B cell (primary cell): ENCODE measurements around the gene LRRC10B. TPM values are rescaled to one million over a fixed set of nuclear protein-coding genes. Genes with fewer than 3 reads are reported as not detected.
A peak's percentile ranks its signal among the peaks of the same experiment; 100 is the strongest.

Experiments used
- ATAC-seq: fragments of 200-7000 bp; cut with Tn5 transposase; one replicate; pipeline ENCODE4 v1.10.0; 2021; ENCODE audit warnings: low read depth, mild to moderate bottlenecking, moderate number of reproducible peaks, moderate library complexity
- CTCF ChIA-PET: fragments of 350-600 bp; sonication (Branson Sonifier 250); formaldehyde crosslinking; loops from one replicate; lab custom pipeline; 2021; ENCODE audit warnings: antibody characterized with exemption, inconsistent platforms; lab: Charles Lee
- POLR2A ChIA-PET: fragments of 350-600 bp; sonication (Branson Sonifier 250); formaldehyde crosslinking; loops from one replicate; lab custom pipeline; 2021; ENCODE audit warnings: antibody characterized with exemption; lab: Charles Lee
- DNase-seq: peaks from one replicate; pipeline ENCODE4 v3.0.0; 2013
- H2AFZ ChIP-seq: 2 replicates; pipeline ENCODE4 v1.6.1; 2012; ENCODE audit warnings: mild to moderate bottlenecking, low read depth, low read length; ENCODE audit not compliant: insufficient read depth, poor library complexity, severe bottlenecking
- H3K27ac ChIP-seq, 2 donors: 1 replicate in 1 of 2; 2 replicates in 1 of 2; pipeline ENCODE4 v1.5.1; 2012 to 2013; ENCODE audit warnings: low read length in 2 of 2, mild to moderate bottlenecking in 2 of 2, moderate library complexity in 1 of 2
- H3K27me3 ChIP-seq, 4 experiments: fragments of 200-600 bp in 1 of 4; sonication (generic) in 1 of 4; replicated peaks in 1 of 4; 1 replicate in 2 of 4; 2 replicates in 2 of 4; pipeline versions ENCODE4 v1.6.1 to v1.7.0; 2013 to 2016; ENCODE audit warnings: low read length in 3 of 4, mild to moderate bottlenecking in 2 of 4, mixed read lengths in 1 of 4, moderate library complexity in 1 of 4; ENCODE audit not compliant: insufficient read depth in 4 of 4, control insufficient read depth in 3 of 4; ENCODE audit errors: control extremely low read depth in 1 of 4
- H3K36me3 ChIP-seq, 2 experiments: replicated peaks in 1 of 2; 1 replicate in 1 of 2; 2 replicates in 1 of 2; pipeline versions ENCODE4 v1.6.1 to v1.7.1; 2013; ENCODE audit warnings: low read length in 1 of 2; ENCODE audit not compliant: insufficient read depth in 2 of 2, control insufficient read depth in 1 of 2; ENCODE audit errors: control extremely low read depth in 1 of 2, extremely low read depth in 1 of 2
- H3K4me1 ChIP-seq, 2 donors: fragments of 200-600 bp in 1 of 2; sonication (generic) in 1 of 2; 1 replicate in 1 of 2; 2 replicates in 1 of 2; pipeline versions ENCODE4 v1.5.1 to v1.6.1; 2013 to 2017; ENCODE audit warnings: low read length in 2 of 2; ENCODE audit not compliant: control insufficient read depth in 2 of 2, insufficient read depth in 2 of 2
- H3K4me2 ChIP-seq: replicated peaks from 2 replicates; pipeline ENCODE3; 2012; ENCODE audit warnings: mild to moderate bottlenecking, low read depth, low read length; ENCODE audit not compliant: poor library complexity, severe bottlenecking
- H3K4me3 ChIP-seq, 5 experiments: fragments of 200-600 bp in 1 of 5; sonication (generic) in 1 of 5; 1 replicate in 3 of 5; 2 replicates in 2 of 5; pipeline versions ENCODE4 v1.5.1 to v1.7.0; 2011 to 2016; ENCODE audit warnings: low read length in 4 of 5, mild to moderate bottlenecking in 4 of 5, low read depth in 2 of 5, control low read depth in 1 of 5, moderate library complexity in 1 of 5; ENCODE audit not compliant: insufficient read depth in 1 of 5; ENCODE audit errors: control extremely low read depth in 1 of 5, extremely low read depth in 1 of 5
- H3K79me2 ChIP-seq: fragments of 200-600 bp; sonication (generic); one replicate; pipeline ENCODE4 v1.6.0; 2016; ENCODE audit warnings: low read length; ENCODE audit not compliant: control insufficient read depth, insufficient read depth
- H3K9ac ChIP-seq: fragments of 200-600 bp; sonication (generic); 2 replicates; pipeline ENCODE4 v1.6.1; 2017; ENCODE audit warnings: mild to moderate bottlenecking, low read length, moderate library complexity
- H3K9me3 ChIP-seq, 3 donors: one replicate each; pipeline versions ENCODE4 v1.6.1 to v1.7.1; 2013; ENCODE audit warnings: low read length in 2 of 3; ENCODE audit not compliant: control insufficient read depth in 2 of 3, insufficient read depth in 1 of 3; ENCODE audit errors: control extremely low read depth in 1 of 3
- H4K20me1 ChIP-seq: 2 replicates; pipeline ENCODE4 v1.6.0; 2012; ENCODE audit warnings: mild to moderate bottlenecking, low read length; ENCODE audit not compliant: insufficient read depth, control insufficient read depth, poor library complexity, severe bottlenecking
- H3K27ac Mint-ChIP-seq: one replicate; pipeline ENCODE4 v1.8.0; 2021; ENCODE audit warnings: mixed read lengths
- H3K27me3 Mint-ChIP-seq: one replicate; pipeline ENCODE4 v1.8.0; 2021; ENCODE audit warnings: mixed read lengths
- H3K4me1 Mint-ChIP-seq: one replicate; pipeline ENCODE4 v1.8.0; 2021; ENCODE audit warnings: mixed read lengths
- H3K4me3 Mint-ChIP-seq: one replicate; pipeline ENCODE4 v1.8.0; 2021; ENCODE audit warnings: mixed read lengths
- H3K9me3 Mint-ChIP-seq: one replicate; pipeline ENCODE4 v1.8.0; 2022; ENCODE audit warnings: mixed read lengths; ENCODE audit not compliant: insufficient read depth
- EZH2 ChIP-seq: IDR thresholded peaks from 2 replicates; pipeline ENCODE4 v1.6.1; 2012; ENCODE audit warnings: borderline replicate concordance, low read depth, mild to moderate bottlenecking, moderate library complexity, low read length; ENCODE audit not compliant: insufficient read depth, poor library complexity, severe bottlenecking
- WGBS: methylation state at CpG from one replicate; pipeline ENCODE4 v1.1.5; 2013; ENCODE audit warnings: missing lambda C conversion rate; ENCODE audit not compliant: insufficient coverage; 5-methylcytosine and 5-hydroxymethylcytosine counted together
- intact Hi-C: fragments of 100-400 bp; cut with micrococcal nuclease; formaldehyde crosslinking; loops from one replicate; pipeline ENCODE4 v1.10.0; 2022
- polyA plus RNA-seq: library from polyadenylated mRNA; depleted of rRNA; stranded (reverse); fragments of >200 nt; gene quantifications from 2 replicates; pipeline ENCODE4 v1.2.3, GENCODE V29; 2012
- total RNA-seq, 2 donors: library from RNA; stranded (reverse); fragments of 120-200 nt in 1 of 2; gene quantifications; 1 replicate in 1 of 2; 2 replicates in 1 of 2; pipeline versions ENCODE4 v1.2.3 to v1.2.4, GENCODE V29; 2013 to 2022
- TF ChIP-seq, protein P1 (sequence below): fragments of 200-600 bp; IDR thresholded peaks from one replicate; pipeline ENCODE4 v1.8.0; 2022; ENCODE audit warnings: antibody characterized with exemption, mild to moderate bottlenecking

Gene LRRC10B
- total and polyA plus RNA-seq, 2 donors (not counting 1 experiment from before 2014, with no cell fraction given), result 0.15 TPM; not detected in 1

DNA sequence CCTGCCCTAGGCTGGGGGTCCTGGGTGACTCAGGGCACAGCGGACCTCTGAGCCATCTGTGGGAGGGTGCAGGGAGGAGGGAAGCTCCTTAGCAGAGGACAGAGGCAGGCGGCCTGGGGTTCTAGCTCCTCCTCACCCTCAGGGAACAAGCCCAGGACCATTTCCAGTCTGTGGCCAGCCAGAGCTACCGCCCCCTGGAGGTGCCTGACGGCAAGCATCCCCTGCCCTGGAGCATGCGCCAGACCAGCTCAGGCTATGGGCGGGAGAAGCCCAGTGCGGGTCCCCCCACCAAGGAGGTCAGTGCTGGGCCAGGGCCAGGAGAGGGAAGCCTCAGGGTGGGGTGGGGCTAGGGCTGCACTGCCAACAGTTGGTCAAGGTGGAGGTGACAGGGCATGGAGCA, 26.0 kb upstream of the LRRC10B start:
- CTCF ChIA-PET, result interaction anchor here (1.1 kb wide), 1 partner anchor 25 kb away, joined by 3 read pairs; no protein-coding TSS in a partner anchor

DNA sequence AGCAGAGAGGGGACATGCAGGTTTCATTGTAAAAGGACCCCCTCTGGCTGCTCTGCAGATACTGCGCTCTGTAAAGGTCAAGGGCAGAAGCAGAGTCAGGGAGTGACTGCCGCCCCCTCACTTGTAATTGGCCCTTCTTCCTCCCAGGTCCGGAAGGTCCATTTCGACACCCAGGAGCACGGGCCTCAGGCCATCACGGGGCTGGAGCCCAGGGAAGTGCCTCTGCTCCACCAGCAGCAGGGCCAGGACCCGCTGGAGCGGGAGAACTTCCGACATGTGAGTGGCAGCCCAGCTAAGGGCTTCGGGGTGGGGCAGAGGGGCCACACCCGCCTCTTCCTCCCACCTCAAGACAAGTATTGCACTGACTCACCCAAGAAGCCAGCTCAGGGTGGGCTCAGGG, 24.0 kb upstream of the LRRC10B start:
- H3K4me1 Mint-ChIP-seq, result no peaks in the 10 kb centered on the region
- Histone ChIP-seq H3K4me2 (no peak overlapping the region), H4K20me1 (no peaks in the 10 kb centered on the region), H3K27ac (no peak overlapping the region), H3K9me3 (peaks cover 0 to 5% (median 1%) of the 10 kb centered on the region in 3 donors), H3K4me1 (no peaks in the 10 kb centered on the region), H3K79me2 (no peaks in the 10 kb centered on the region), H2AFZ (no peak overlapping the region), H3K9ac (no peak overlapping the region), H3K36me3 (peaks cover 0 to 2% of the 10 kb centered on the region in 2 experiments), H3K4me3 (no peak overlapping the region), H3K27me3 (peaks cover 0 to 7% (median 0%) of the 10 kb centered on the region in 4 experiments)
- peaks cover 11% of the 10 kb centered on the region for H3K27me3 Mint-ChIP-seq
- intact Hi-C loops, result no loop called here
- DNase-seq (no peak), ATAC-seq (no peak)
- ChIA-PET CTCF (interaction anchor here (1.0 kb wide), 1 partner anchor 9 kb away, joined by 4 read pairs; no protein-coding TSS in a partner anchor), POLR2A (no interaction called here)
- no peak overlapping the region for H3K27ac Mint-ChIP-seq
- TF ChIP-seq, protein P1, sequence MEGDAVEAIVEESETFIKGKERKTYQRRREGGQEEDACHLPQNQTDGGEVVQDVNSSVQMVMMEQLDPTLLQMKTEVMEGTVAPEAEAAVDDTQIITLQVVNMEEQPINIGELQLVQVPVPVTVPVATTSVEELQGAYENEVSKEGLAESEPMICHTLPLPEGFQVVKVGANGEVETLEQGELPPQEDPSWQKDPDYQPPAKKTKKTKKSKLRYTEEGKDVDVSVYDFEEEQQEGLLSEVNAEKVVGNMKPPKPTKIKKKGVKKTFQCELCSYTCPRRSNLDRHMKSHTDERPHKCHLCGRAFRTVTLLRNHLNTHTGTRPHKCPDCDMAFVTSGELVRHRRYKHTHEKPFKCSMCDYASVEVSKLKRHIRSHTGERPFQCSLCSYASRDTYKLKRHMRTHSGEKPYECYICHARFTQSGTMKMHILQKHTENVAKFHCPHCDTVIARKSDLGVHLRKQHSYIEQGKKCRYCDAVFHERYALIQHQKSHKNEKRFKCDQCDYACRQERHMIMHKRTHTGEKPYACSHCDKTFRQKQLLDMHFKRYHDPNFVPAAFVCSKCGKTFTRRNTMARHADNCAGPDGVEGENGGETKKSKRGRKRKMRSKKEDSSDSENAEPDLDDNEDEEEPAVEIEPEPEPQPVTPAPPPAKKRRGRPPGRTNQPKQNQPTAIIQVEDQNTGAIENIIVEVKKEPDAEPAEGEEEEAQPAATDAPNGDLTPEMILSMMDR, result no peak
- no peak for TF ChIP-seq EZH2
- H3K4me3 Mint-ChIP-seq, result no peak overlapping the region
- H3K9me3 Mint-ChIP-seq, result no peaks in the 10 kb centered on the region
- 88% methylated on average over 9 of the region's 11 CpGs for WGBS

More for the DNA sequence above, 26.0 kb upstream of the LRRC10B start:
- H3K27ac Mint-ChIP-seq, result no peak overlapping the region
- H3K9me3 Mint-ChIP-seq, result no peaks in the 10 kb centered on the region
- H3K4me3 Mint-ChIP-seq, result no peak overlapping the region
- H4K20me1 ChIP-seq, result no peaks in the 10 kb centered on the region
- TF ChIP-seq, protein P1, result peak; percentile 26
- no peak for TF ChIP-seq EZH2
- no peak overlapping the region for H3K4me2 ChIP-seq
- H2AFZ ChIP-seq, result no peak overlapping the region
- 50% methylated on average over 7 of the region's 7 CpGs for WGBS
- H3K4me3 ChIP-seq, result no peak overlapping the region
- no peak for ATAC-seq
- H3K79me2 ChIP-seq, result no peaks in the 10 kb centered on the region
- H3K27ac ChIP-seq, result no peak overlapping the region
- H3K9me3 ChIP-seq, result peaks cover 0 to 2% (median 1%) of the 10 kb centered on the region in 3 donors
- H3K36me3 ChIP-seq, result peaks cover 0 to 2% of the 10 kb centered on the region in 2 experiments
- peaks cover 0 to 15% (median 0%) of the 10 kb centered on the region in 4 experiments for H3K27me3 ChIP-seq
- no peak overlapping the region for H3K9ac ChIP-seq
- intact Hi-C loops, result no loop called here
- peaks cover 2% of the 10 kb centered on the region for H3K4me1 Mint-ChIP-seq
- POLR2A ChIA-PET, result no interaction called here
- no peak for DNase-seq
- H3K4me1 ChIP-seq, result peaks cover 0 to 5% of the 10 kb centered on the region in 2 donors
- peaks cover 11% of the 10 kb centered on the region for H3K27me3 Mint-ChIP-seq
